Mucosa of stomach (tissue), 1 donor: ENCODE results near the gene SLC26A9.

Experiments used
- H3K27me3 ChIP-seq: one replicate; pipeline ENCODE4 v1.7.0; 2013; ENCODE audit warnings: mild to moderate bottlenecking, low read length; ENCODE audit not compliant: control insufficient read depth, insufficient read depth
- H3K36me3 ChIP-seq: one replicate; pipeline ENCODE4 v1.7.0; 2013; ENCODE audit warnings: low read length; ENCODE audit not compliant: control insufficient read depth, insufficient read depth
- H3K4me1 ChIP-seq: one replicate; pipeline ENCODE4 v1.7.0; 2013; ENCODE audit warnings: mild to moderate bottlenecking, low read length; ENCODE audit not compliant: control insufficient read depth, insufficient read depth
- H3K4me3 ChIP-seq: one replicate; pipeline ENCODE4 v1.7.0; 2013; ENCODE audit warnings: low read length
- H3K9ac ChIP-seq: one replicate; pipeline ENCODE4 v1.7.0; 2013; ENCODE audit warnings: mild to moderate bottlenecking, low read length, moderate library complexity
- H3K9me3 ChIP-seq: one replicate; pipeline ENCODE4 v1.7.0; 2013; ENCODE audit warnings: mild to moderate bottlenecking, low read length, moderate library complexity; ENCODE audit not compliant: control insufficient read depth
- donor health status: Pancreatic carcinoma.

The SLC26A9 gene

GRCh38 chr1:205928317-205928716 lies 14.9 kb downstream of the SLC26A9 start:
- H3K9ac ChIP-seq, result no peak overlapping the region
- peaks cover 29% of the 10 kb centered on the region for H3K4me1 ChIP-seq
- peaks cover 5% of the 10 kb centered on the region for H3K36me3 ChIP-seq
- no peaks in the 10 kb centered on the region for H3K27me3 ChIP-seq
- H3K9me3 ChIP-seq, result no peaks in the 10 kb centered on the region
- no peak overlapping the region for H3K4me3 ChIP-seq

- Histone ChIP-seq H3K4me3 (no peak overlapping the region), H3K27me3 (no peaks in the 10 kb centered on the region), H3K4me1 (peaks cover 24% of the 10 kb centered on the region), H3K36me3 (peaks cover 5% of the 10 kb centered on the region), H3K9ac (no peak overlapping the region), H3K9me3 (no peaks in the 10 kb centered on the region)
Observed at GRCh38 chr1:205927676-205928075, 15.6 kb downstream of the SLC26A9 start.

GRCh38 chr1:205927247-205927646 lies 16.0 kb downstream of the SLC26A9 start:
- Histone ChIP-seq H3K27me3 (no peaks in the 10 kb centered on the region), H3K4me3 (no peak overlapping the region), H3K9ac (no peak overlapping the region), H3K4me1 (peaks cover 20% of the 10 kb centered on the region), H3K9me3 (no peaks in the 10 kb centered on the region), H3K36me3 (peaks cover 5% of the 10 kb centered on the region)

- Histone ChIP-seq H3K9me3 (no peaks in the 10 kb centered on the region), H3K4me3 (no peak overlapping the region), H3K27me3 (no peaks in the 10 kb centered on the region), H3K4me1 (peaks cover 14% of the 10 kb centered on the region), H3K36me3 (peaks cover 5% of the 10 kb centered on the region), H3K9ac (no peak overlapping the region)
Observed at GRCh38 chr1:205926636-205927035, 16.6 kb downstream of the SLC26A9 start.

- Histone ChIP-seq H3K27me3 (no peaks in the 10 kb centered on the region), H3K4me1 (peaks cover 9% of the 10 kb centered on the region)
Observed at GRCh38 chr1:205926213-205926612, 17.0 kb downstream of the SLC26A9 start.

DNA sequence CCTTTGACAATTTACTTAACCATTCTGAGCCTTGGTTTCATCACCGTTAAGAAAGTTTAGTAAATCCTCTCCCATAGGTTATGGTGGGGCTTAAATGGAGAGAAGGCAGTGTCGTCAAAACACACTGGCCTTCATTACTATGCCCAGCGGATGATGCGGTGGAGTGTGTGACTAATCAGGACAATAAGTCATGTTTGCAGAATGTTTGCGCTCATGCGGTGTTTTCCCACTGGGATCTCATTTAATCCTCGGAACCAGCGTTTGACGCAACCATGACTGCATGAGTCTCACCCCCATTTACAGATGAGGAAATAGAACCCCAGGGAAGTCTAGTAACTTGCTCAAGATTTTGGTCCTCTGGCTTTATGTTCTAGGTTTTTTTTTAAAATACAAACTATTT lies 17.5 kb downstream of the SLC26A9 start:
- Histone ChIP-seq H3K27me3 (no peaks in the 10 kb centered on the region), H3K36me3 (peaks cover 5% of the 10 kb centered on the region), H3K4me3 (no peak overlapping the region), H3K9me3 (no peaks in the 10 kb centered on the region), H3K4me1 (peaks cover 5% of the 10 kb centered on the region), H3K9ac (no peak overlapping the region)

More at GRCh38 chr1:205926213-205926612, 17.0 kb downstream of the SLC26A9 start:
- no peak overlapping the region for H3K4me3 ChIP-seq
- peaks cover 5% of the 10 kb centered on the region for H3K36me3 ChIP-seq
- no peaks in the 10 kb centered on the region for H3K9me3 ChIP-seq
- H3K9ac ChIP-seq, result no peak overlapping the region

GRCh38 chr1:205924460-205924790 lies 18.8 kb downstream of the SLC26A9 start:
- no peak overlapping the region for H3K9ac ChIP-seq
- H3K4me3 ChIP-seq, result no peak overlapping the region
- H3K27me3 ChIP-seq, result no peaks in the 10 kb centered on the region
- H3K4me1 ChIP-seq, result no peaks in the 10 kb centered on the region
- peaks cover 5% of the 10 kb centered on the region for H3K36me3 ChIP-seq
- no peaks in the 10 kb centered on the region for H3K9me3 ChIP-seq

- H3K27me3 ChIP-seq, result no peaks in the 10 kb centered on the region
- no peaks in the 10 kb centered on the region for H3K4me1 ChIP-seq
Observed at GRCh38 chr1:205923651-205924459, 19.4 kb downstream of the SLC26A9 start.

GRCh38 chr1:205922806-205923205 lies 20.4 kb downstream of the SLC26A9 start:
- Histone ChIP-seq H3K36me3 (peaks cover 5% of the 10 kb centered on the region), H3K4me3 (no peak overlapping the region), H3K27me3 (no peaks in the 10 kb centered on the region), H3K4me1 (no peaks in the 10 kb centered on the region), H3K9me3 (no peaks in the 10 kb centered on the region), H3K9ac (no peak overlapping the region)

More at GRCh38 chr1:205923651-205924459, 19.4 kb downstream of the SLC26A9 start:
- no peak overlapping the region for H3K9ac ChIP-seq
- peaks cover 5% of the 10 kb centered on the region for H3K36me3 ChIP-seq
- H3K4me3 ChIP-seq, result no peak overlapping the region
- H3K9me3 ChIP-seq, result no peaks in the 10 kb centered on the region

DNA sequence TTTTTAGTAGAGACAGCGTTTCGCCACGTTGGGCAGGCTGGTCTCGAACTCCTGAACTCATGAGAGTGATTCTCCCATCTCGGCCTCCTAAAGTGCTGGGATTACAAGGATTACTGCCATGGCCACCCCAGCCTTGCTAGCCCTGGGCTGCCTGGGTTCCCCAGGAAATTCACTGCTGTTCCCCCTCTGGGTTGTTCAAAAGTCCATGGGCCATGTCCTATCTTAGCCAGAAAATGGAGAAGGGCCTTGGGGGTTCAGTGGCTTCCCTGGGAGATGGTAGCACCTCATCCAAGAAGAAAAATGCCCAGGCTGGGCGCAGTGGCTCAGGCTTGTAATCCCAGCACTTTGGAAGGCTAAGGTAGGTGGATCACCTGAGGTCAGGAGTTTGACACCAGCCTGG lies 20.9 kb downstream of the SLC26A9 start:
- Histone ChIP-seq H3K4me1 (no peaks in the 10 kb centered on the region), H3K9ac (no peak overlapping the region), H3K4me3 (no peak overlapping the region), H3K9me3 (no peaks in the 10 kb centered on the region), H3K27me3 (no peaks in the 10 kb centered on the region), H3K36me3 (peaks cover 5% of the 10 kb centered on the region)

GRCh38 chr1:205921570-205921909 lies 21.7 kb downstream of the SLC26A9 start:
- H3K4me1 ChIP-seq, result no peaks in the 10 kb centered on the region
- no peak overlapping the region for H3K4me3 ChIP-seq
- H3K9me3 ChIP-seq, result no peaks in the 10 kb centered on the region
- no peaks in the 10 kb centered on the region for H3K27me3 ChIP-seq
- H3K36me3 ChIP-seq, result peaks cover 5% of the 10 kb centered on the region
- H3K9ac ChIP-seq, result no peak overlapping the region

- Histone ChIP-seq H3K36me3 (peaks cover 5% of the 10 kb centered on the region), H3K4me1 (no peaks in the 10 kb centered on the region), H3K27me3 (no peaks in the 10 kb centered on the region), H3K4me3 (no peak overlapping the region), H3K9ac (no peak overlapping the region), H3K9me3 (no peaks in the 10 kb centered on the region)
Observed at GRCh38 chr1:205920861-205921569, 22.2 kb downstream of the SLC26A9 start.
